HCT116 (cell line): ENCODE results near the gene ZNF107. TPM values are rescaled to one million over a fixed set of nuclear protein-coding genes. Genes with fewer than 3 reads are reported as not detected.

Experiments
- ATAC-seq: fragments of 200-7000 bp; cut with Tn5 transposase; 2 replicates; pipeline ENCODE4 v1.9.1; 2020; ENCODE audit warnings: mild to moderate bottlenecking, moderate library complexity
- BruUV-seq: library from RNA; stranded (reverse); fragments of 400-500 nt; replicated peaks from 2 replicates; lab custom pipeline; 2021; lab: Mats Ljungman, UMichigan
- CTCF ChIA-PET: fragments of 300-600 bp; sonication (Branson Sonifier 250); formaldehyde crosslinking; loops from one replicate; lab custom pipeline; 2021; ENCODE audit warnings: antibody characterized with exemption; lab: Charles Lee
- POLR2A ChIA-PET: fragments of 300-600, 350-600 bp; sonication (Branson Sonifier 250); formaldehyde crosslinking; loops from one replicate; lab custom pipeline; 2021; ENCODE audit warnings: antibody characterized with exemption; lab: Charles Lee
- RAD21 ChIA-PET, 2 experiments: fragments of 300-600 bp; sonication (Branson Sonifier 250); formaldehyde crosslinking; loops; one replicate each; lab custom pipeline; 2023; ENCODE audit warnings: low total read pairs in 2 of 2; ENCODE audit not compliant: uncharacterized antibody in 2 of 2, unreplicated experiment in 2 of 2, low non-redundant PET in 1 of 2; lab: Charles Lee
- DNase-seq: peaks from one replicate; pipeline ENCODE4 v3.0.0-alpha.2; 2010; ENCODE audit warnings: low read depth, low spot score
- H2AFZ ChIP-seq: fragments of 200-600 bp; shearing (Covaris generic), sonication (generic); 2 replicates; pipeline ENCODE4 v1.6.1; 2017; ENCODE audit warnings: low read depth, mixed run types, mixed read lengths, antibody characterized with exemption, low read length; ENCODE audit not compliant: poor library complexity, severe bottlenecking
- H3K27ac ChIP-seq: 2 replicates; pipeline ENCODE4 v1.5.1; 2012; ENCODE audit warnings: low read depth, low read length
- H3K27me3 ChIP-seq: fragments of 200-600 bp; sonication (generic); 2 replicates; pipeline ENCODE4 v1.6.1; 2016; ENCODE audit warnings: mixed run types, low read length, mixed read lengths; ENCODE audit not compliant: insufficient read depth
- H3K36me3 ChIP-seq, 2 experiments: fragments of 200-500 bp in 1 of 2; fragments of 200-600 bp in 1 of 2; sonication (Bioruptor generic) in 1 of 2; sonication (generic) in 1 of 2; 2 replicates each; pipeline versions ENCODE4 v1.5.1 to v1.6.1; 2014 to 2016; ENCODE audit warnings: low read length in 2 of 2, inconsistent platforms in 1 of 2, mixed read lengths in 1 of 2, mixed run types in 1 of 2; ENCODE audit not compliant: insufficient read depth in 2 of 2, control insufficient read depth in 1 of 2
- H3K4me1 ChIP-seq, 2 experiments: fragments of 200-600 bp in 1 of 2; sonication (generic) in 1 of 2; 2 replicates each; pipeline versions ENCODE4 v1.5.1 to v1.6.1; 2012 to 2017; ENCODE audit warnings: low read length in 2 of 2, inconsistent platforms in 1 of 2, mild to moderate bottlenecking in 1 of 2, mixed read lengths in 1 of 2, mixed run types in 1 of 2, moderate library complexity in 1 of 2; ENCODE audit not compliant: insufficient read depth in 2 of 2, control insufficient read depth in 1 of 2
- H3K4me2 ChIP-seq: fragments of 200-600 bp; sonication (generic); 2 replicates; pipeline ENCODE4 v1.6.1; 2017; ENCODE audit warnings: mixed run types, low read length, mixed read lengths
- H3K4me3 ChIP-seq, 2 experiments: fragments of 200-600 bp in 1 of 2; sonication (generic) in 1 of 2; replicated peaks in 1 of 2; 2 replicates each; pipeline ENCODE4 v1.5.1; 2011 to 2016; ENCODE audit warnings: low read length in 2 of 2, control low read depth in 1 of 2, low read depth in 1 of 2, mild to moderate bottlenecking in 1 of 2, mixed read lengths in 1 of 2, mixed run types in 1 of 2
- H3K79me2 ChIP-seq: fragments of 200-600 bp; sonication (generic); 2 replicates; pipeline ENCODE4 v1.6.1; 2017; ENCODE audit warnings: mild to moderate bottlenecking, mixed run types, low read length, moderate library complexity, mixed read lengths; ENCODE audit not compliant: insufficient read depth
- H3K9ac ChIP-seq: fragments of 200-600 bp; sonication (generic); 2 replicates; pipeline ENCODE4 v1.6.1; 2016; ENCODE audit warnings: low read length, mixed read lengths
- H3K9me2 ChIP-seq: fragments of 200-600 bp; sonication (generic), shearing (Covaris generic); 2 replicates; pipeline ENCODE4 v1.6.1; 2017; ENCODE audit warnings: mixed run types, mild to moderate bottlenecking, moderate library complexity; ENCODE audit not compliant: insufficient read depth
- H3K9me3 ChIP-seq, 2 experiments: fragments of 200-500 bp in 1 of 2; fragments of 200-600 bp in 1 of 2; sonication (Bioruptor generic) in 1 of 2; sonication (generic) in 1 of 2; 2 replicates each; pipeline ENCODE4 v1.6.1; 2014 to 2017; ENCODE audit warnings: low read length in 2 of 2, mixed read lengths in 2 of 2, inconsistent platforms in 1 of 2, low read depth in 1 of 2, mild to moderate bottlenecking in 1 of 2, mixed run types in 1 of 2, moderate library complexity in 1 of 2; ENCODE audit not compliant: control insufficient read depth in 1 of 2, insufficient read depth in 1 of 2
- H4K20me1 ChIP-seq: fragments of 200-600 bp; sonication (generic), shearing (Covaris generic); 2 replicates; pipeline ENCODE4 v1.6.1; 2017; ENCODE audit warnings: mixed run types, mild to moderate bottlenecking, moderate library complexity; ENCODE audit not compliant: insufficient read depth
- CBX3 ChIP-seq: IDR thresholded peaks from 2 replicates; pipeline ENCODE4 v1.6.1; 2012; ENCODE audit warnings: low read depth
- ELF1 ChIP-seq: IDR thresholded peaks from 2 replicates; pipeline ENCODE4 v1.6.1; 2012; ENCODE audit warnings: low read depth, borderline replicate concordance
- EZH2 ChIP-seq: fragments of 200-600 bp; sonication (generic); IDR thresholded peaks from 2 replicates; pipeline ENCODE4 v1.6.1; 2017; ENCODE audit warnings: antibody characterized with exemption, mixed run types
- POLR2A ChIP-seq: IDR thresholded peaks from 2 replicates; pipeline ENCODE4 v1.7.0; 2011; ENCODE audit warnings: borderline replicate concordance; ENCODE audit not compliant: insufficient read depth, insufficient read length; ENCODE audit errors: extremely low read depth
- RAD21 ChIP-seq: IDR thresholded peaks from 2 replicates; pipeline ENCODE4 v1.6.1; 2012; ENCODE audit warnings: low read depth, mild to moderate bottlenecking
- SIN3A ChIP-seq: IDR thresholded peaks from 2 replicates; pipeline ENCODE4 v1.6.1; 2012; ENCODE audit warnings: low read depth
- TCF7L2 ChIP-seq: IDR thresholded peaks from 2 replicates; pipeline ENCODE4 v1.7.0; 2011; ENCODE audit warnings: borderline replicate concordance, inconsistent platforms; ENCODE audit not compliant: insufficient read depth, insufficient read length; ENCODE audit errors: extremely low read depth
- YY1 ChIP-seq: IDR thresholded peaks from 2 replicates; pipeline ENCODE4 v1.6.1; 2011; ENCODE audit warnings: low read length, low read depth, moderate library complexity, mild to moderate bottlenecking; ENCODE audit not compliant: insufficient replicate concordance; ENCODE audit errors: extremely low read depth
- intact Hi-C: fragments of 100-400 bp; cut with micrococcal nuclease; formaldehyde crosslinking; loops from 2 replicates; pipeline ENCODE4 v1.10.0; 2022
- total RNA-seq: library from RNA; stranded (reverse); gene quantifications from one replicate; pipeline ENCODE4 v1.2.1, GENCODE V29; 2021; ENCODE audit not compliant: unreplicated experiment
- TF ChIP-seq, protein P1 (sequence below), 3 experiments: fragments of 200-600 bp in 1 of 3; sonication (generic) in 1 of 3; IDR thresholded peaks in 2 of 3; conservative IDR thresholded peaks in 1 of 3; 2 replicates each; pipeline ENCODE4 v1.5.1; 2012 to 2017; ENCODE audit warnings: low read depth in 2 of 3, low read length in 2 of 3, antibody characterized with exemption in 1 of 3, borderline replicate concordance in 1 of 3, control low read depth in 1 of 3, mild to moderate bottlenecking in 1 of 3, mixed read lengths in 1 of 3, mixed run types in 1 of 3, moderate library complexity in 1 of 3; ENCODE audit not compliant: insufficient read depth in 1 of 3

ZNF107 gene
- total RNA-seq, 1 experiment from 2014 or later: 6.2 TPM

DNA sequence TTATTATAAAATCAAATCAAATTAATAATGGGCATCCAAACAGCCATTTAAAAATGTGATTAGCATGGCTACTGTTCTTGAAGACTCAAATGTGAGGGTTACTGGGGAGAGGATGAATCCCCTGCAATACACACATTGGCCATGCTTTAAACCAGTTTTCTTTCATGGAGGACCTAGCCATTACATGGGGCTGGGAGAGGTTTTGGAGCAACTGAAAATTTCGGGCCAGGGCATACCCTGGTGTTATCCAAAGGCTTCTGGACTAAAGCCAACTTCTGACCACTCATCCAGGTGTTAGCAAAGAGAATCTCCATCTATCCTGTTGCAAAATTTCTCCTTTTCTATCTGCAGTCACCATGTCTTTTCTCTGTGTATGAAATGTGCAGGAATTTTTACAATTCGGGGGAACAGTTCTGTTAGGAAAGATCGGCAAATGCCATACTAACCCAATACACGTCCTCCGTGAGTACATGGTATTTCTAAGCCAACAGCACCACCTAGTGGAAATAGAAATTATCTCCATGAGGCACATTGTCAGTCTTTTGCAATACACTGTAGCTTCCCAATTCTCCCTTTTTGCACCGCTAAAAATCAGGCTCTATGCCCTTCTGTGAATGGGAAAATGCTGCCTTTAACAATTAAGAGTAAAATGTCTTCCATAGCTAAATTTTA is 47.0 kb upstream of the ZNF107 start:
- Histone ChIP-seq H3K9me2 (no peaks in the 10 kb centered on the region), H3K9ac (no peak overlapping the region), H3K4me3 (no peak overlapping the region), H3K36me3 (no peaks in the 10 kb centered on the region), H3K27ac (no peak overlapping the region), H3K27me3 (no peaks in the 10 kb centered on the region), H2AFZ (no peak overlapping the region), H4K20me1 (no peaks in the 10 kb centered on the region), H3K4me1 (no peaks in the 10 kb centered on the region), H3K79me2 (no peaks in the 10 kb centered on the region), H3K9me3 (no peaks in the 10 kb centered on the region; a peak in 1 of 4 replicates), H3K4me2 (no peak overlapping the region)
- BruUV-seq: no TSS peak
- intact Hi-C loops: loop anchor here (5.0 kb wide), 1 partner anchor 437 kb away; no protein-coding TSS in a partner anchor
- ChIA-PET CTCF (interaction anchor here (1.0 kb wide), 1 partner anchor 11 kb away, joined by 5 read pairs; no protein-coding TSS in a partner anchor), RAD21 (interaction anchor here in 1 of 2 experiments (0.6 kb wide), 1 partner anchor 11 kb away, joined by 3 read pairs; no protein-coding TSS in a partner anchor), POLR2A (no interaction called here)
- ATAC-seq (peak; percentile 78), DNase-seq (peak; percentile 59)
- no peak for TF ChIP-seq POLR2A
- TF ChIP-seq RAD21: peak; percentile 72
- TF ChIP-seq, protein P1, sequence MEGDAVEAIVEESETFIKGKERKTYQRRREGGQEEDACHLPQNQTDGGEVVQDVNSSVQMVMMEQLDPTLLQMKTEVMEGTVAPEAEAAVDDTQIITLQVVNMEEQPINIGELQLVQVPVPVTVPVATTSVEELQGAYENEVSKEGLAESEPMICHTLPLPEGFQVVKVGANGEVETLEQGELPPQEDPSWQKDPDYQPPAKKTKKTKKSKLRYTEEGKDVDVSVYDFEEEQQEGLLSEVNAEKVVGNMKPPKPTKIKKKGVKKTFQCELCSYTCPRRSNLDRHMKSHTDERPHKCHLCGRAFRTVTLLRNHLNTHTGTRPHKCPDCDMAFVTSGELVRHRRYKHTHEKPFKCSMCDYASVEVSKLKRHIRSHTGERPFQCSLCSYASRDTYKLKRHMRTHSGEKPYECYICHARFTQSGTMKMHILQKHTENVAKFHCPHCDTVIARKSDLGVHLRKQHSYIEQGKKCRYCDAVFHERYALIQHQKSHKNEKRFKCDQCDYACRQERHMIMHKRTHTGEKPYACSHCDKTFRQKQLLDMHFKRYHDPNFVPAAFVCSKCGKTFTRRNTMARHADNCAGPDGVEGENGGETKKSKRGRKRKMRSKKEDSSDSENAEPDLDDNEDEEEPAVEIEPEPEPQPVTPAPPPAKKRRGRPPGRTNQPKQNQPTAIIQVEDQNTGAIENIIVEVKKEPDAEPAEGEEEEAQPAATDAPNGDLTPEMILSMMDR (IDR thresholded peaks at IDR 0.05 in 2 of 3, conservative IDR thresholded peaks at IDR 0.05 in 1 of 3; ENCODE audit: borderline replicate concordance in 1 of 3, insufficient read depth in 1 of 3, low read depth in 2 of 3, low read length in 2 of 3): peak; percentile 10 to 79 (median 44); a peak in 3 of 6 replicates

DNA sequence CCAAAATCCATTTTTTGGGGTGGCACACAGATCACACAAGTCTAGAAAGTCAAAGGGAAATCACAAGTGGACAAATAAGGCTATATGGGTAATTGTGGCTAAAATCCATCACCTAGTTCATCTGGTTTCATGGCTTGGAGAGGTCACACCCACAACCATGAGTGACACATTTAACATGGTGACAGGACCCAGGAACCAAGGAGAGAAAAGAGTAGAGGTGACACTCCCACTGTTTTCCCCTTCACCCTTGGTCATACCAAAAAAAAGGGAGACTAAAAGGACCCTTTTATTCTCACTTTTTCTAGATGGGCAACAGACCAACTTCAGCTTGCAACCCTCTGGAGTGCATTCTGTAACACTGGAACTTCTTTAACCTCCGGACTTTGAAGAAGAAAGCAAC is 46.2 kb upstream of the ZNF107 start:
- intact Hi-C loops: loop anchor here (5.0 kb wide), 1 partner anchor 437 kb away; no protein-coding TSS in a partner anchor
- DNase-seq (no peak), ATAC-seq (no peak)
- H3K4me2 ChIP-seq: no peak overlapping the region
- H3K27ac ChIP-seq: no peak overlapping the region
- H4K20me1 ChIP-seq: no peaks in the 10 kb centered on the region
- H3K36me3 ChIP-seq: no peaks in the 10 kb centered on the region
- BruUV-seq: no TSS peak
- H2AFZ ChIP-seq: no peak overlapping the region
- H3K4me3 ChIP-seq: no peak overlapping the region
- TF ChIP-seq YY1 (no peak), ELF1 (no peak), EZH2 (no peak), TCF7L2 (no peak), SIN3A (no peak), CBX3 (no peak)
- H3K4me1 ChIP-seq: no peaks in the 10 kb centered on the region
- ChIA-PET CTCF (interaction anchor here (1.0 kb wide), 1 partner anchor 10 kb away, joined by 5 read pairs; no protein-coding TSS in a partner anchor), RAD21 (interaction anchor here in 1 of 2 experiments (0.6 kb wide), 1 partner anchor 11 kb away, joined by 3 read pairs; no protein-coding TSS in a partner anchor), POLR2A (no interaction called here)
- H3K9me2 ChIP-seq: no peaks in the 10 kb centered on the region
- H3K79me2 ChIP-seq: no peaks in the 10 kb centered on the region
- H3K27me3 ChIP-seq: no peaks in the 10 kb centered on the region
- H3K9me3 ChIP-seq: no peaks in the 10 kb centered on the region
- no peak overlapping the region for H3K9ac ChIP-seq
